ENCODE measurements around the gene JPH4.

DNA sequence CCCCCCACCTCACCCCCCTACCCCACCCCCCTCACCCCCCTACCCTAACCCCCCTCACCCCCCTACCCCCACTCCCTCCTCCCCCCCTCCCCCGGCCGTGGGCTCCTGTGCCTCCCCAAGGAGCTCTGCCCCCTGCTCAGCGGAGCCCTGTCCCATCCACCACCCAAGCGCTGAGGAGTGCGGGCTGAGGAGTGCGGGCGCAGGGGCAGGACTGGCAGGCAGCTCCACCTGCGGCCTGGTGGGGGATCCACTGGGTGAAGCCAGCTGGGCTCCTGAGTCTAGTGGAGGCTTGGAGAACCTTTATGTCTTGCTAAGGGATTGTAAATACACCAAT is 2.3 kb upstream of the JPH4 start:
- TF ChIP-seq, protein P1, sequence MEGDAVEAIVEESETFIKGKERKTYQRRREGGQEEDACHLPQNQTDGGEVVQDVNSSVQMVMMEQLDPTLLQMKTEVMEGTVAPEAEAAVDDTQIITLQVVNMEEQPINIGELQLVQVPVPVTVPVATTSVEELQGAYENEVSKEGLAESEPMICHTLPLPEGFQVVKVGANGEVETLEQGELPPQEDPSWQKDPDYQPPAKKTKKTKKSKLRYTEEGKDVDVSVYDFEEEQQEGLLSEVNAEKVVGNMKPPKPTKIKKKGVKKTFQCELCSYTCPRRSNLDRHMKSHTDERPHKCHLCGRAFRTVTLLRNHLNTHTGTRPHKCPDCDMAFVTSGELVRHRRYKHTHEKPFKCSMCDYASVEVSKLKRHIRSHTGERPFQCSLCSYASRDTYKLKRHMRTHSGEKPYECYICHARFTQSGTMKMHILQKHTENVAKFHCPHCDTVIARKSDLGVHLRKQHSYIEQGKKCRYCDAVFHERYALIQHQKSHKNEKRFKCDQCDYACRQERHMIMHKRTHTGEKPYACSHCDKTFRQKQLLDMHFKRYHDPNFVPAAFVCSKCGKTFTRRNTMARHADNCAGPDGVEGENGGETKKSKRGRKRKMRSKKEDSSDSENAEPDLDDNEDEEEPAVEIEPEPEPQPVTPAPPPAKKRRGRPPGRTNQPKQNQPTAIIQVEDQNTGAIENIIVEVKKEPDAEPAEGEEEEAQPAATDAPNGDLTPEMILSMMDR (IDR thresholded peaks at IDR 0.05): no peak
- no peak for TF ChIP-seq ZFX (IDR thresholded peaks at IDR 0.05; ENCODE audit: borderline replicate concordance)
